Raji (cell line): Measurements from ENCODE around the gene SEPSECS.

Experiments used
- POLR2A ChIP-seq: IDR thresholded peaks from 2 replicates; pipeline ENCODE4 v1.6.1; 2011; ENCODE audit warnings: low read depth, low read length, control low read depth; ENCODE audit not compliant: insufficient read depth

Gene SEPSECS

DNA sequence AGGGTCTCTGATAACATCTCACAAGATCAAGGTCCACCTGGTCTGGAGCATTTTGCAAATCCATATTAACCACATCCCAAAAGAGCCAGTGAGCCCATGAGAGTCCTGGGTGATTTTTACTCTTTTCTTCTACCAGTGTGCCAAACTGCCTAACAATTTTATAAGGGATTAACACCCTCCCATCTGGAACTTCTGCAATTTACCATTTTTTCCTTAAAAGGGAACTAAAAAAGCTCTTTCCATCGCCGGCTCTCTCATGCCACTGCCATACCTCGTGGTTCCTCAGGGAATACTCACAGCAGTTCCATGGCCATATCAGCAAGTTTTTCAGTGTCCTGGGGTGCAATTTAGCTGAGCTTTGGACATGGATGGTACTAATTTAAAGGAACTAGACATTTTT, 55.7 kb downstream of the SEPSECS start:
- no peak for TF ChIP-seq POLR2A

DNA sequence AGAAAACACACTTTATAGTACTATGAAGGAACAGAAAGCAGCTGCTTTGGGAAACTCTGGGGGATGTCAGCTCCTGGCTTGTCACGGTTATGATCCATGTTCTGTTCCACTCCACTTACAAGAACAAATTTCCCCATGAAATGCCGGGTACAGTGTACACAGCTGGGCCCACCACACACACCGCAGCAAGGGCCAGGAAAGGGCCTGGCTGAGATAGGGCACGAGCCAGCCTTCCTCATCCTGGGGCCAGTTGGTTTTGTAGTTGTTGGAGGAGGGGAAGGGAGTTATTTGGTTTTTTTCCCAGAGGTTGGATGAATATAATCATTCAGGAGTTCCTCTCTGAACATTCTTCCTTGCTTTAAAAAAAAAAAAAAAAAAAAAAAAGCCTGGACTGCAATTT, 56.8 kb downstream of the SEPSECS start:
- no peak for TF ChIP-seq POLR2A

DNA sequence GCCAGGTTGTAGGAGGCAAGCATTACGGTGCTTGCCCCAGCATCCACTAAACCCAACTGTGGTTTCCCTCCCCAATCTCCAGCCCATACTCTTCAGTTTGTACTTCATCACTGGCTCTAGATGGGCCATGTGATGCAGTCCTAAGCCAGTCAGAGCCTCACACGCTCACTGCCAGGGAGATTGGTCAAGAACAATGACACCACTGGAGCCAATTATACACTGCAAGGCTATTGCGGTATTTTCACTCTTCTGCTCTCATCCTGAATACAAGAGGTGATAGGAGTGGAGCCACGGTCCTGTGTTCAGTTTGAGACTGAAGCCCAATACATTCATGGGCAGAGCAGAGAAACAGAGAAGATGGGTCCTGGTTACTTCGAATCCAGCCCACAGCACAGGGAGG, 58.4 kb downstream of the SEPSECS start:
- no peak for TF ChIP-seq POLR2A

DNA sequence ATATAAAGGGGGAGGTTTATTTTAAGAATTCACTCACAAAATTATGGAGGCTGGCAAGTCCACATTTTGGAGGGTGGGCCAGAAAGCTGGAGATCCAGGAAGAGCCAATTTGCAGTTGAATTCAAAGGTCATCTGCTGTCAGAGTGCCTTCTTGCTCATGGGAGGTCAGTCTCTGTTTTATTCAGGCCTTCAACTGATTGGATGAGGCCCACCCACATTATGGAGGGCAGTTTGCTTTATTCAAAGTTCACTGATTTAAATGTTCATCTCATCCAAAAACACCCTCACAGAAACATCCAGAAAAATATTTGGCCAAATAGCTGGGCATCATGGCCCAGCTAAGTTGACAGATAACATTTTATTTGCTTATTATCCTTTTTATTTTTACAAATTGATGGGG, 59.5 kb downstream of the SEPSECS start:
- no peak for TF ChIP-seq POLR2A

DNA sequence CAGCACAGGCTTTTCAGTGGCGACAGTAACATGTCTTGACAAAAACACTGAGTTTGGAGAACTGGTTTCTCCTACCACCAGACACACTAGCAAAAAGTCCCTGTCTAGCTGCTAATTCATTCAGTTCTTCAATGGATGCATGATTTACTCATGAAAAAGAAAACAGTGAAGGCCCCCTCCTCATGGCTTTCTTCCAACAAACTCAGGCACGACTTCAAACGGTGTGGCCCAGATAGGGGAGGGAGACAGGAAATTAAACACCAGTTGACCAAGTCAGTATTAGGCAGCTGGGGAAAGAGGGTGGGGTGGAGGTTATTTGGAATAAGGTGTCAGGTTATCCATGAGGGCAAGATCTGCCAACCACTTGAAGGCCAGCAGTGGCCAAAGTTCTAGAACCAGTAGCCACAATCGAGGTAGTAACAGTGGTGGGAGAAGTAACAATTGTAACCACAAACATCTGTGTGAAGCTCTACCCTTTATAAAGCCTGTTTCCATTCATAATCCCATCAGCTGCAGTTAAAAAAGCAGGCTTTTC, 60.2 kb downstream of the SEPSECS start:
- TF ChIP-seq POLR2A: no peak

DNA sequence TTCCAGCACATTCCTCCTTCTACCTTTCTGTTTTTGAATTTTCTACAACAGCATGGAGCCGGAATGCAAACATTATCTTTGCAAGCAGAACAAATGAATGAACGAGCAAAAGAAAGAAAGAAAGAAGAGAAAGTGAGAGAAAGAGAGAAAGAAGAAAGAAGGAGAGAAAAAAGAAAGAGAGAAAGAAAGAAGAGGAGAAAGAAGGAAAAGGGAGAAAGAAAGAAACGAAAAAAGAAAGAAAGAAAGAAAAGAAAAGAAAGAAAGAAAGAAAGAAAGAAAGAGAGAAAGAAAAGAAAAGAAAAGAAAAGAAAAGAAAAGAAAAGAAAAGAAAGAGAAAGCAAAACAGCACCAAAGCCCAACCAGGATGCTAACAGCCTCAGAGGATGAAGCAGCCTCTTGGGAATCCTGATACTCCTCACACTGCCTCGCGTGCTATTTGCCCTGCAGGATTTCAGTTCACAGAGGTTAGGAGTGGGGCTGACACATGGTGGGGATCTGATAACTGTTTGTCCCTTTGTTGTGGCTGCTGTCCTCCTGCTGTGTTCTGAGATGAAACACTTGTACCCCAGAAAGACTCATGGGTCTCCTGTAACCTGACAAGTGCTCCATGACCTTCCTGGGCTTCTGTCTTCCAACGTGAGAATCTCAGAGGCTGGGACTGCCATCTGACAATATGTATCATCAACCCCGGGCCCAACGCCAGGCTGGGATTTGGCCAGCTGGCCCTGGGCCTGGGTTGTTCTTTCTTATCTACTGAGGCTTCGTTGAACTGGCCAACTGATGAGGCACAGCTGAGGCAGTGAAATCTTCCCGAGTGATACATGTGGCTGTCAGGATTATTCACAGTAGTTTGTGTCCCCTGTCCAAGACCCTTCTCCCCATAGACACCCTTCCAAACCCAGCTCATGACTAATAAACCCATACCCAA, 61.0 kb downstream of the SEPSECS start:
- TF ChIP-seq POLR2A: no peak

DNA sequence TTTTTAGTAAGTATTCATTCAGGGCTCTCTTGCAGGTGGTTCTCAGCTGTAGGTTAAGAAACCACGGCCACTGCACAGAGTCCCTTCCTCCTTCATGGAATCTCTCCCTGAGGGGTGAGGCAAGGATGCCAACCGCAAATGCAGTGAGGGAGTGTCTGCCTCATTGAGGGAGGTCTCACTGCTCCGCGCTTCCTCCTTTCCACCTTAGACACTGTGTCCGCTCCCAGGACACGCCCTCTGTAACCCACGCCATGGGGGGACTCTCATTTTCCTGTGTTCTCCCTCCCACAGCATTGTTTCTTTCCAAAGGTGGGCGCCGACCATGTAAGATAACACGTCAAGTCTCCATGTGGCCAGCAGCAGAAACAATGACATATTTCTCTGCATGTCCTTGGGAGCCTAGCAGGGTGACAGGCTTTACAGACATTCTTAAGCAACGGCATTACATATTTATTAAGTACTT, 63.2 kb downstream of the SEPSECS start:
- no peak for TF ChIP-seq POLR2A

DNA sequence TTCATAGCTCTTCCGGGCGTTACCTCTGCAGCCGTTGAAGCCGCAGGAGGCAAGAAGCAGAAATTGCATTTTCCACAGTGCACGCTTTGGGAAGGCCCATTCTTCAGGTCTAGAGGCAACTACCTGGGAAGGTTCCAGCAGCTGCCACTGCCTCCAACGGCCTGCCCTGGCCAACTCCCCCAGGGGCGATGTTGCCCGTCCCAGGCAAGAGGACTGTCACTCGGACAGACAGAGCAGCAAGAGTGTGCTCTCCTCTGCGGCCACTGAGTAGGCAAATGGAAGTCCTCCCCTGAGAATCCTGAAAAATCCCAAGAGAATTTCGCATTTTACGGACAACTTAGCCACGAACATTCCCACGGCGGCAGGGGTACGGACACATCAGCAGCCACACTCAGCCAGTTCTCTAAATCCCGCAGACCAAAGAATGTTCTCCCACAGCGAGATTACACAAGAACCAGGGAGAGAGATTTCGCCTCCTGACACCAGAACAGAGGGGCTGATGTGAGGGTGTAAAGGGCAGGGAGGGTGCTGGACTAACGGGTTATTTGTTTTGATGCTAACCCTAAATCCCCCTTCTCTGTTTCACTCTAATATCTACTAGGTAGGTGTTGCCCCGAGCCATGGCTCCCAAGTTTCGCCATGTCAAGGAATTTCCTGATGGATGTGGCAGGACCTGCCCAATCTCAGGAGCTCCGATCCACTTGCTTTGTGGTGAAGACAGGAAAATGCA, 63.8 kb downstream of the SEPSECS start:
- no peak for TF ChIP-seq POLR2A

DNA sequence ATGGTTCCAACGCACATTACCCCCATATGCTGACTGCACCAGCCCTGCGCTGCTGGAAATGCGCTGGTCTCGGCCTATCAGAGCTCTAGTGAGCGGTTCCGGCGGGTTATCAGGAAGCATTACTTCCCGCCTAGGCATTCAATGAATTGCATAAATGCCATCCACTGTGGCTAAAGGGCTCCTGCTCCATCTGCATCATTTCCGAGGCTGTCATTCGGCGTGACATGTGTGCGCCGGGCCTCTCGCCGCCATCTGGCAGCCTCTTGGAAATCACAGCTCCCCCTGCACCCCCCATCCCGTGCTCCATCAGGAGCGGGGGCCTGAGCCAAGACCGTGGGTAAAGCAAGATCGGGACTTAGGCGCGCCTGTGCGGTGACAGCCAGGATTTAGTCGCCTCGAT, 64.4 kb downstream of the SEPSECS start:
- TF ChIP-seq POLR2A: no peak

DNA sequence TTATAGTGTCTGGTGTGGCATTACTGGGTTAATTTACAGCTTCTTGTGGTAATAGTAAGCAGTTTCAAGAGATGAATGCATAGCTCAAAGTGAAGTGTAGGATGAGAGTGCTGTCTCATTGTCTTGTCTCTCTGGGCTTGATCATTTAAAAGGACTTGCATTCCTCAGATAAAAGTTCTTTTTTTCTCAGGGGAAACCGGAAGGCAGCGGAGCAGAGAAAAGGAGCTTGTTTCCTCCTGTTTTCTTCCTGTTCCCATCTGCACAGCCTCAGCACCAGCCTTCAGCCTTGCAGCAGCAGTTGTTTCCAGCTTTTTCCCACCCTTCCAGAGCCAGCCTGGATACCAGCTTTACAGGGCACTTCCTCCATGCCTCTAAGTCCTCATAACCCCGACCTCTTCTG, 68.1 kb downstream of the SEPSECS start:
- no peak for TF ChIP-seq POLR2A

DNA sequence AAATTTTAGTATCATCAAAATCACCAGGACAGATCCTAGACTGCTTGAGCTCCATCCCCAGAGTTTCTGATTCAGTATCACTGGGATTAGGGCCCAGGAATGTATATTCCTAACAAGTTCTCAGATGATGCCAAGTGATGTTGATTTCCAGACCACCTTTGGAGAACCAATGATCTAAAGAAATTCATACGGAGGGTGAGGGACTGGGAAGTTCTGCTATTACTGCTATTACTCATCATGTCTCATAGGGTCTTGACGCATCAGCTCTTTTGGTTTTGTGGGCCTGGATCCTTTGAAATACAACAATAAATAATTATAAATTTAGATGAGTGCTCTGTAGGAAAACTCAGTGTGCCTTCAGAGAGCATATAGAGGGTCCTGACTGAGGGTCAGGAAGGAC, 69.7 kb downstream of the SEPSECS start:
- no peak for TF ChIP-seq POLR2A

DNA sequence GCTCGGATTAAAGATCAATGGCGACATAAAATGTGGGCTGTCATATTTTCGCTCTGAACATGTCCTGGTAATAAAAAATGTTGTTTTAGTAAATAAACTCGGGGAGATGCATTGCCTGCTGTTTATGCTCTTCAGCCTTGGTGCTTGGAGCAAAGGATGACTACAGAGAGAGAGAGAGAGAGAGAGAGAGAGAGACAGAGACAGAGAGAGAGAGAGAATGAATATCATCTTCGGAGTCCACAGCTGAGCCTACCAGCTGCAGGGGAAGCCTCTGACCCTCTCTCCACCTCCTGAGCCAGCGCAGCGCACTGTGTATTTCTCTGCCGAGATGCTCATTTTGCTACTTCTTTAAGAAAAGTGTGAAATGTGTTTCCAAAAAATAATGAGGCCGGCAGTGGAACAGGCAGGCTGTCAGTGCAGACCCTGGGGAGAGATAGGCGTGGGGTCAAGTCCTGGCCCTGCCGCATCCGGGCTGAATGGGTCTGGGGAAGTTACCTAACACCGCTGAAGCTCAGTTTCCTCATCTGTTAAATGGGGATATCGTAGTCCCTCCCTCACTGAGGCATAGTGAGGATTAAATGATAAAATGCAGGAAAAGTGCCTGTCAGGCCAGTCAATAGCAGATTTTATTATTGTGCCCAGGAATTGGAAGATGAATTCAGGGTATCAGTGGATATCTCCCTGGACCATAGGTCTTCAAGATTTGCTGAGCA, 71.0 kb downstream of the SEPSECS start:
- no peak for TF ChIP-seq POLR2A

DNA sequence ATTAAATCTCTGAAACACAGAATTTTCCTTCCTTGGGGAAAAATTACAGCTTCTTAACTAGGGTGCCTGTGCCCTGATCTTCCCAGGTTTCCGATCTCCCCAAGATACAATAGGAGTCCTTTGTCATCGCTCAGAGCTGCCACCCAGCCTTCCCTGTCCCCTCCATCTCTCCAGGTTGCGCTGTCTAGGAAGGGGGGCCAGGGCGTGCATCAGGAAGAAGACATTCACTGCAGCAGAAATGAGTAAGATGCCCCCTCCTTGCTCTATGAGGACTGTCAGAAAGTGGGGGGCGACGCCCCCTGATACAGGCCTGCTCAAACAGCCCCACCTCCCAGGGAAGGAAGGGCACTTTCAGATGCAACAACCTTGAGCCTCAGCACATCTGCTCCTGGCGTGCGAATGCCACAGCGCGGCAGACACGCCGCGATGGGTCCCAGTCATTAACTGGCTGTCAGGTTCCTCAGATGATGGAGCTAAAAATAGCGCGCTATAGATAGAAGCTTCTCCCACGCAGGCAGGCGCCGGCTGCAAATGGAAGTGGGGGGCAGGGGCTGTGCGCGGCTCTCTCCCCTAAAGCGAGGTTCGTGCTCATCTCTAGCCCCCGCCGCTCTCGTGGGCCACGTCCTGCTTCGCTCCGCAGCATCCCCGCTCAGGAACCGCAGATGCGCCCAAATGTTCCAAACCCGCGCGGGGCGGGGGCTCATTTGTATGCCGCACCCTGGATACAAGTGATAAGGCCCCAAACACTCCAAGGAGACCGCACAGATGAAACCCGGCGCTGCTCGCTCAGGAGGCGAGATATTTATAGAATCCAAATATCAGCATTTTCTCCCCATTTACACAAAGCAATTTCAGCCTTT, 71.9 kb downstream of the SEPSECS start:
- TF ChIP-seq POLR2A: no peak

DNA sequence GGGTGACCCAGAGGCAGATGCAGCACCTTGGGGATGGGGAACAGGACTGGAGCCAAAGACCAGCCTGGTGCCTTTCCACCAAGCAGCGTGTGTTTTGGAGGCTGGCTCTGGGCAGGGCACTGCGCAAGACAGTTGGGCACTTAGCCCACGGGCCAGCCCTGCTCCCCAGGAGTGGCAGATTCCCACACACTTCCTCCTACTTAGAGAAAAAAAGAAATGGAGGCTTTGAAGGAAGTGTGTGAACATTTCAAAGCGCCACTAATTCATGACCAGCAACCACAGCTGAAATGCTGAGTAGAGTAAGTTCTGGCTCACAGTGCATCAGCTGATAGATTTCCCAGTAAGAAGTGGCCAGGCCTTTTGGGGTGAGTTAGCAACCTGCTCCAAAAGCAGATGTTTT, 74.6 kb downstream of the SEPSECS start:
- TF ChIP-seq POLR2A: no peak

DNA sequence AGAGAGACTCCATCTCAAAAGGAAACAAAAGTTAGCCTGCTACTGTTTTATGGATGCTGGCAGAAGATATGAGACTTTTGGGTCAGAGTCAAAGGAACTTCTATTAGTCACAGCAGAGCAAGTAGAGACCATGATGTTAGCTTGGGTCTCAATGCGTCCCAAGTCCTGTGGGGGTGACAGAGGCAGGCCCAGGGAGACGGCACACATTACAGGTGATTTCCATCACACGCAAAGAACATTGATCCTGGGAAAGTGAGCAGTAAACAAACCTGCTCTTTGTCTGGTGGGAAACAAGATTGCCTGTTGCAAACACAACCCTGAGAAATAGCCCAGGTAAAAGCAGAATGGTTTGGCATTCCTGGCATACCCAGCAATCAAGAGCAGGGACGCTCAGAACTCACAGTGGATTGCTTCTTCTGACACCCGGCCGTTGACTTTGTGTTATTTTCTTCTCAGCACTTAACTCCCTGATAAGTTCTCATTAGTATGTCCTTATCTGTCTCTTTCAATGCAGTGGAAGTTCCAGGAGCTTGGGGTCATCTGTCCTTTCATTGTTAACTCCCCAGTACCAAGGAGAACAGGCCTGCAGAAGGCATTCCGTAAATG, 78.3 kb downstream of the SEPSECS start:
- no peak for TF ChIP-seq POLR2A

DNA sequence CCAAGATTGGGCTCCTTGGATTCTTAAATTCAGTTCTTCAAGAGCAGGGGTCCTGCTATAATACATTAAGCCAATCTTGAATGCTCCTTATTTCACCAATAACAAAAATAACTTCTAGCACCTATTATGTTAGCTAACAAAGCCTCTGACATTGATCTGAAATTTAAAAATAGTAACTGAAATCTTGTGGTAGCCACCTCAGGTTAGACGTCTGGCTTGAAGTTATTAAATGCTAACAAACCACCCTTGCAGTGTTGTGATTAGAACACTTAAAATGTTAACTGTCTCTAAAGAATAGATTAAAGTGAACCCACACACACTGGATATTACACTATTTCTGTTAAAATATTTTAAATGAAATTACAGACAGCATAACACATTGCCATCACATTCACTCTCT, 79.7 kb downstream of the SEPSECS start:
- TF ChIP-seq POLR2A: no peak
